Naive B cell (primary cell): ENCODE data around the gene SND1. TPM values are rescaled to one million over a fixed set of nuclear protein-coding genes. Genes with fewer than 3 reads are reported as not detected.
A peak's percentile ranks its signal among the peaks of the same experiment; 100 is the strongest.

Experiments
- ATAC-seq, 2 donors: fragments of 150-1000 bp; cut with Tn5 transposase; 2 replicates each; pipeline ENCODE4 v1.10.0; 2021; ENCODE audit warnings: low read depth in 2 of 2, mild to moderate bottlenecking in 2 of 2, moderate library complexity in 2 of 2
- DNase-seq: peaks from one replicate; pipeline ENCODE4 v3.0.0; 2022
- H3K27ac Mint-ChIP-seq, 6 donors: one replicate each; pipeline ENCODE4 v1.8.0; 2020 to 2022; ENCODE audit warnings: mild to moderate bottlenecking in 6 of 6, mixed read lengths in 6 of 6, moderate library complexity in 5 of 6, inconsistent platforms in 2 of 6
- H3K27me3 Mint-ChIP-seq, 3 donors: one replicate each; pipeline ENCODE4 v1.8.0; 2021 to 2022; ENCODE audit warnings: mixed read lengths in 3 of 3, mild to moderate bottlenecking in 1 of 3
- H3K36me3 Mint-ChIP-seq, 2 donors: one replicate each; pipeline ENCODE4 v1.8.0; 2020 to 2022; ENCODE audit warnings: mixed read lengths in 2 of 2, inconsistent platforms in 1 of 2, mild to moderate bottlenecking in 1 of 2
- H3K4me1 Mint-ChIP-seq, 3 donors: one replicate each; pipeline ENCODE4 v1.8.0; 2020 to 2022; ENCODE audit warnings: mixed read lengths in 3 of 3, inconsistent platforms in 1 of 3, mild to moderate bottlenecking in 1 of 3, moderate library complexity in 1 of 3
- H3K4me3 Mint-ChIP-seq, 8 donors: one replicate each; pipeline ENCODE4 v1.8.0; 2020 to 2022; ENCODE audit warnings: mild to moderate bottlenecking in 8 of 8, mixed read lengths in 8 of 8, moderate library complexity in 8 of 8, inconsistent platforms in 2 of 8
- H3K9me3 Mint-ChIP-seq, 7 donors: one replicate each; pipeline ENCODE4 v1.8.0; 2020 to 2022; ENCODE audit warnings: mixed read lengths in 7 of 7, mild to moderate bottlenecking in 5 of 7, inconsistent platforms in 2 of 7, moderate library complexity in 1 of 7
- polyA plus RNA-seq, 6 donors: library from polyadenylated mRNA; unstranded; fragments of 300-500 nt; fragmentation: Illumina TruSeq; gene quantifications; one replicate each; pipeline ENCODE4 v1.2.3, GENCODE V29; 2021; ENCODE audit warnings: low read depth in 6 of 6

SND1 gene
- polyA plus RNA-seq, 6 donors from 2014 or later, result 50.6 to 83.1 (median 74.2) TPM

DNA sequence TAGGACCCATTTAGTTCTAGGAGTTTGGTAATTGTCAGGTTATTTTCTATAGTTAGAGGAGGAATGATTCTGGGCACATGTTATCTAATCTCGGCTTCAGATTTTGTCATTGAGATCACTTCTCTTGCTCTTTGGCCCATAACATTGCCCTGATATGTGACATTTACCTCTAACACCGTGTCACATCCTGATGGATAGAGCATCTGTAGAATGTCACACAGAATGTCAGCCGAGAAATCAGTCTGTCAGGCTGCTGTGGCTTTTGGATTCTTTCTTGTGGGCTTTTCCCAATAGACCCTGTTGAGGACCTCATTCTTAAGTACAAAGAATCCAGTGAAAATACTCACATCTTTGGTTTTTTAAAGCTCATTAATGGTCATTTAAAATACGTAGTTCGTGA, 236.8 kb downstream of the SND1 start:
- no peak for ATAC-seq
- H3K27me3 Mint-ChIP-seq, result no peaks in the 10 kb centered on the region
- H3K4me1 Mint-ChIP-seq, result peaks cover 9 to 19% (median 11%) of the 10 kb centered on the region in 3 donors
- no peak overlapping the region for H3K4me3 Mint-ChIP-seq
- no peak overlapping the region for H3K27ac Mint-ChIP-seq
- DNase-seq, result no peak
- peaks cover 0 to 3% (median 0%) of the 10 kb centered on the region in 7 donors for H3K9me3 Mint-ChIP-seq
- H3K36me3 Mint-ChIP-seq, result peaks cover 27 to 55% of the 10 kb centered on the region in 2 donors

DNA sequence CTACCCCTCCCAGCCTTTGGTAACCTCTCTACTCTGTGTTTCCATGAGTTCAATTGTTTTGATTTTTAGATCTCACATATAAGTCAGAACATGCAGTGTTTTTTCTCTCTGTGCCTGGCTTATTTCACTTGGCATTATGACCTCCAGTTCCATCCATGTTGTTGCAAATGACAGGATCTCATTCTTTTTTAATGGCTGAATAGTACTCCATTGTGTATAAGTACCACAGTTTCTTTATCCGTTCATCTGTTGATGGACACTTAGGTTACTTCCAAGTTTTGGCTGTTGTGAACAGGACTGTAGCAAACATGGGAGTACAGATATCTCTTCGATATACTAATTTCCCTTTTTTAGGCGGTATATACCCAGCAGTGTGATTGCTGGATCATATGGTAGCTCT, 237.7 kb downstream of the SND1 start:
- peaks cover 0 to 3% (median 0%) of the 10 kb centered on the region in 7 donors for H3K9me3 Mint-ChIP-seq
- peaks cover 9 to 16% (median 11%) of the 10 kb centered on the region in 3 donors for H3K4me1 Mint-ChIP-seq
- no peak overlapping the region for H3K4me3 Mint-ChIP-seq
- no peaks in the 10 kb centered on the region for H3K27me3 Mint-ChIP-seq
- DNase-seq (no peak), ATAC-seq (no peak)
- peak overlapping the region in 1 of 6 donors; percentile 84 for H3K27ac Mint-ChIP-seq
- peaks cover 27 to 52% of the 10 kb centered on the region in 2 donors for H3K36me3 Mint-ChIP-seq

DNA sequence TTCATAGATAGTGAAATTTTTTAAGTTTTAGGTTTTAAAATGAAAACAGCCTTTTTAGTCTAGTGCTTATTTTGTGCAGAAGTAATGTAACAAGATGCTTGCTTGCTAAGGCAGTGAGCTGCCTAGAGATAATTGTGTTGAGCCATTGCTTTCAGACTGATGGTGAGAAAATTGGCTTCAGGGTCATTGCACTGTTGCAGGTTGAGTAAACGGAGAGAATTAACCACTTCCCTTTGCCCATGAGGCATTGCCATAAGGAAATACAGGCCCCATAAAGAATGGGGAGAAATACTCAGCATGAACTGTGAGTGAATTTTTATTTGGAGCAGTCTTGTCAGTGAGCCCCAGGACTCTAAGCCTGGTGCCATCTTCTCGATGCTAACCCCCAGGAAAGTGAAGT, 238.7 kb downstream of the SND1 start:
- Mint-ChIP-seq H3K36me3 (peaks cover 27 to 49% of the 10 kb centered on the region in 2 donors), H3K27ac (peak overlapping the region in 1 of 6 donors; percentile 38), H3K4me3 (no peak overlapping the region), H3K27me3 (no peaks in the 10 kb centered on the region), H3K9me3 (peaks cover 0 to 3% (median 0%) of the 10 kb centered on the region in 7 donors), H3K4me1 (peaks cover 7 to 15% (median 9%) of the 10 kb centered on the region in 3 donors)
- DNase-seq (no peak), ATAC-seq (no peak)

DNA sequence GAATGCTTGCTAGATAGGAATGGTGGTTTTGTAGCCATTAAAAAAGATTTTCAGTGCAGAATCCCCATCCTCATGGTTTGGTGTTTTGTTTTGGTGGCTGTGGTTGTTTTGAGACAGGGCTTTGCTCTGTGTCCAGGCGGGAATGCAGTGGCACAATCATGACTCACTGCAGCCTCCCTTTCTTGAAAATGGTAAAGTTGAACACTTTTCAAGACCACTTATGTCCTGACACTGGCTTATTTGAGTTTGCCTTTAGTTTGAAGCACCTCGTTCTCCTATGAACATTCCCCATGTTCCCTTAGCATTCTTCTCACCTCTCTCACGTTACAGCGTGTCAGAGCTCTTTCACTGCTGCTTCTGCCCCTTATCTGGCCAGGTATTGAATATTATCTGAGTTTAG, 239.2 kb downstream of the SND1 start:
- Mint-ChIP-seq H3K27me3 (no peaks in the 10 kb centered on the region), H3K36me3 (peaks cover 27 to 49% of the 10 kb centered on the region in 2 donors), H3K27ac (no peak overlapping the region), H3K4me3 (peak overlapping the region in 1 of 8 donors; percentile 31), H3K4me1 (peaks cover 7 to 15% (median 9%) of the 10 kb centered on the region in 3 donors), H3K9me3 (peaks cover 0 to 3% (median 0%) of the 10 kb centered on the region in 7 donors)
- DNase-seq (no peak), ATAC-seq (no peak)

DNA sequence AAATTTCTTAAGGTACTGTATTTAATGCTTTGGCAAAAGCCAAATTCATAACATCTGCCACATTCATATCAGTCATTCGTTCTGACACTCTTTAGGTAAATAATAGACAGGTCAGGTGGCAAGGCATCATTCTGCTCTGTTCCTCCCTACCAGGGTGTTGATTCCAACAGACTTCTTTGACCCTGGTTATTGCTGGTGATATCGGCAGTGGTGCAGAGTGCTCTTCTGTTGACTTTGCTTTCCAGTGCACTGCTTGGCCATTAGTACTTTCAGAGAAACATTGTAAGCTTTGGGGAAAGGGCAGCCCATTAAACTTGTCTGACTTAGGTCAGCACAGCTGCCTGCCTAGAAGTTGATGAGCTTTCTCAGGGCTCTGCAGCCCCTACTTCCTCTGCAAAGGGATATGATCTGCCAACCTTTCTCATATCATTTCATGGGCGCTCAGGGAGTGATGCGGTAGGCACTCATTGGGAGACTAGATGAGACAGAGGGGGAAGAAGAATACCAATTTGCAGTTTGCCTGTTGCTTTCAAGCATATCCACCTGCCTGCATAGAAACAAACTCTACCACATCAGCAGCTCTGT, 240.0 kb downstream of the SND1 start:
- Mint-ChIP-seq H3K9me3 (peaks cover 0 to 3% (median 0%) of the 10 kb centered on the region in 7 donors), H3K4me1 (peaks cover 7 to 15% (median 9%) of the 10 kb centered on the region in 3 donors), H3K27me3 (no peaks in the 10 kb centered on the region), H3K27ac (peak overlapping the region in 2 of 6 donors; percentile 65 to 74), H3K4me3 (no peak overlapping the region), H3K36me3 (peaks cover 27 to 47% of the 10 kb centered on the region in 2 donors)
- no peak for ATAC-seq
- DNase-seq, result no peak

DNA sequence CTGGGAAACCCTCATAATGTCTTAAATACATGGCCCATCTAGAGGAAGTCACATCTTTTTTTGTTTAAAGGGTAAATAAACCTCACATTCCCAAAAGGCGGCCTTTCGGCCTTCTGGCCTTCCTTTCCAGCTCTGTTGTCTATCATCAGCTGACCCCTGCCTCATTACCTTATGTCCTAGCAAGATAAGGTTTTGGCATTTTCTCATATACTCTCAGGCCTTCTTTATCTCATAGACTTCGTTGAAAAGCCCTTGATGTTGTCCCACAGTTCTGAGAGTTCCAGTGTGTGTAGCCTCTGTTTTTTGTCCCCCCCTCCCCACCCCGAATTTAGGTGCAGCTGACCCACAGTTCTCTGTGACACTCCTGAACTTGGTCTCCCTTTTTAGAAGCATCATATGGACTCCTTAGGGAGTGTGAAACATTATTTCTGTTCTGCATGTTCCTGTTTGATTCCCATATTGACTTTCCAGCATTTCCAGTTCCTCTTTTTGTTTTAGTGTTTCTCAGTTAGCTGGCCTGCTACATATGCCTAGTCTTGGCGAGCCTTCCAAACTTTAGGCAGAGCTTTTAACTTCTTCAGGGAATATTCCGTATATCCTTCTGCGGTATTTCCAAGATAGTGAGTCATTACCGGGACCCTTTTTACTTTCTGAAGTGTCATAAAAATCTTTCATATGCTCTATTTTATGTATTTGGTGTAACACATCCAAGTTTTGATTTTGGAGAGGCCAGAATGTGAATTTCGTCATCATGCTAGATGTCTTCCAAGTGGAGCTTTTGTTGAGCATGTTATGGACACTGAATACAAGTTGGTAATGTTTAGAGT, 240.7 kb downstream of the SND1 start:
- H3K4me1 Mint-ChIP-seq, result peaks cover 7 to 11% (median 9%) of the 10 kb centered on the region in 3 donors
- no peaks in the 10 kb centered on the region for H3K27me3 Mint-ChIP-seq
- no peak overlapping the region for H3K4me3 Mint-ChIP-seq
- ATAC-seq (no peak), DNase-seq (no peak)
- H3K9me3 Mint-ChIP-seq, result peaks cover 0 to 3% (median 0%) of the 10 kb centered on the region in 7 donors
- peak overlapping the region in 1 of 6 donors; percentile 65 for H3K27ac Mint-ChIP-seq
- peaks cover 20 to 40% of the 10 kb centered on the region in 2 donors for H3K36me3 Mint-ChIP-seq

DNA sequence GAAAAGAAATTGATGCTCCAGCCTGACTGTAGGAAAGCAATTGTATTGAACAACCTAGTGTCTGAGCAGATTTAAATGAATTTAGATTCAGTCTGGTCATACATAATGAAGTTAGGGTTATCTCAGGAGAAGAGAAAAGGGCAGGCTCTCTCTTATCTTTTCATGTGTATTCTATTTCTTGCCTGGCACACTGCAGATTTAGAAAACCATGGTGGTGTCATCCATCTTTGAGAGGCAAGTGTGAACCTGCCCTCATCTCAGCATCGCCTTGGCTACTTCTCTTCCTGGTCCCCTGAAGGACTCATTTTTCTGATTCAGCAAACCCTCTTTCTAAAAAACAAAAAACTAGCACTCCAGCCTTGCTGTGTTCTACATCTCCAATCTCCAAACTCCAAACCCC, 241.6 kb downstream of the SND1 start:
- DNase-seq (no peak), ATAC-seq (no peak)
- peaks cover 0 to 3% (median 0%) of the 10 kb centered on the region in 7 donors for H3K9me3 Mint-ChIP-seq
- no peaks in the 10 kb centered on the region for H3K27me3 Mint-ChIP-seq
- peaks cover 7 to 9% (median 9%) of the 10 kb centered on the region in 3 donors for H3K4me1 Mint-ChIP-seq
- H3K4me3 Mint-ChIP-seq, result no peak overlapping the region
- H3K27ac Mint-ChIP-seq, result no peak overlapping the region
- peaks cover 12 to 31% of the 10 kb centered on the region in 2 donors for H3K36me3 Mint-ChIP-seq

DNA sequence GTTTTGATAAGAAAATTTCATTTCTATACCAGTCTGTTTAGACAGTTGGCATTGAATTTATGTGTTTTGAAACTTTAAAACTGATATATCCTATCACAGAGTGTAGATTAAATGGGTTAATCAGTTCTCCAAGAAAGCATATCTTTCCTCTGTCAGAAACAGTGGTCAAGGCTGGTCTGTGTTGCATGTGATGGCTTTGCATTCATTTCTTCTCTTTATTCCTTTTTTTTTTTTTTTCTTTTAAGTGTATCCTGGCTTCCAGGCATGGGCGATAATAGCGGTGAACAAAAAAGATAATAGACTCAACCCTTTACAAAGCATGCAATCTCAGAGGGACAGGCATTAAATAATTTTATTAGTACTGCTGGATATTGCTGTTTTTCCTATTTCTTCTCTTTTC, 242.6 kb downstream of the SND1 start:
- Mint-ChIP-seq H3K4me3 (no peak overlapping the region), H3K4me1 (peaks cover 11 to 13% (median 11%) of the 10 kb centered on the region in 3 donors), H3K36me3 (peaks cover 7 to 24% of the 10 kb centered on the region in 2 donors), H3K27ac (no peak overlapping the region), H3K27me3 (no peaks in the 10 kb centered on the region), H3K9me3 (peaks cover 0 to 1% (median 0%) of the 10 kb centered on the region in 7 donors)
- DNase-seq (no peak), ATAC-seq (no peak)

DNA sequence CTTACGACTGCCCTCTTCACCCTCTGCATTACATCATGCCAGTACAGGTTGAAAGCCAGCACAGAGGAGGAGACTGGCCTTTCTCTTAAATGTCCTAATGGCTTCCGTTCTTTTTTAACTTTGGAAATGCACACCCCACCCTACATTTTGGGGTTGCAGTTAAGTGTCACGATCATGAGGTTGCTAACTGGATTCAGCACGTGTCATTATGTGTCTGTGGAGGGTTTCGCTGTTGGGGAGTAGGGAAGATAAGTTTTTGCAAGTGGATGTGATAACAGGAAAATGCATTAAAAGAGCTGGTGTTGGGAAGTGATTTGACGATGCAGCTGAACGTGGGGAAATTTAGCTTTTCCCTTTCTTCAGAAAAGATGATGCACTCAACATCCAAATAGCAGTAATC, 243.4 kb downstream of the SND1 start:
- ATAC-seq (no peak), DNase-seq (no peak)
- Mint-ChIP-seq H3K27me3 (no peaks in the 10 kb centered on the region), H3K4me1 (peaks cover 9 to 16% (median 16%) of the 10 kb centered on the region in 3 donors), H3K9me3 (no peaks in the 10 kb centered on the region), H3K27ac (no peak overlapping the region), H3K4me3 (no peak overlapping the region), H3K36me3 (peaks cover 0 to 17% of the 10 kb centered on the region in 2 donors)

DNA sequence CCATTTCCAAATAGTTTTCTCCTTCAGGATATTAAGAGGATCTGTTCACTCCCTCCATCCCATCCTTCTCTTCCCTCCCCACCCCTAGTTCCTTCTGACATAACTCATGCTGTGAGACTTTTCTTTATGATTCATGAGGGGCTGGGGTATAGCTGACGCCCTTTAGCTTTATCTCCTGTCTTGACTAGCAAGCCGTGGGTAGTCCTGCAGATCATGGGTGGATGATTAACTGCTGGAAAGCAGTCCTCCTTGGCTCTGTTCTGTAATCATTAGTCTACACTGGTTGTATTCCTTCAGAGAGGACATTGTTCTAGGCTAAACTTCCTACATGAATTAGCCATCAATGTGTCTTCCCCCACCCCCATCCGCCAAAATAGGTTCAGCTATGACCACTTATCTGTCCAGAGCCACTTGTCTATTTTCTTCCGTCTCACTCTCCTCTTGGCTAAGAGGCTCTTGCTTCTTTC, 243.9 kb downstream of the SND1 start:
- Mint-ChIP-seq H3K27ac (no peak overlapping the region), H3K27me3 (no peaks in the 10 kb centered on the region), H3K4me1 (peaks cover 13 to 21% (median 20%) of the 10 kb centered on the region in 3 donors), H3K9me3 (no peaks in the 10 kb centered on the region), H3K4me3 (no peak overlapping the region), H3K36me3 (peaks cover 0 to 16% of the 10 kb centered on the region in 2 donors)
- ATAC-seq (no peak), DNase-seq (no peak)

DNA sequence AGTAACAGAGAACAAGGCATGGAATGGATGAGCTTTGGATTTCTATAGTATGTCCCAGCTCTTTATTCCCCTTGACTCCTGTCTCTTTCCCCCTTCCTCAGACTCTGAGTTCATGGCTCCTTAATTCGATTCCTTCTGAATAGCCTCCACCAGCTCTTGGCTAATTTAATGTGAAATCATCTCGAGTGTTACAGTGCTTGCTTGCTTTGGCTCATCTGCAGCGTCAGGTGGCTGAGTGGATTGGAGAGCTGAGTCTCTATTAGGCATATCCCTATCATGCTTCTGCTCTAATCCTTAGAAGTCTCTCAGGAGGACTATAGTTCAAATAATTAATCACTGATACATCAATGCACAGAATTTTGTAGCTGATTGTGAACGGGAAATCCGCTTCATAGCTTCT, 244.7 kb downstream of the SND1 start:
- H3K4me1 Mint-ChIP-seq, result peaks cover 21 to 29% (median 27%) of the 10 kb centered on the region in 3 donors
- ATAC-seq (no peak), DNase-seq (no peak)
- H3K4me3 Mint-ChIP-seq, result no peak overlapping the region
- H3K36me3 Mint-ChIP-seq, result peaks cover 0 to 10% of the 10 kb centered on the region in 2 donors
- no peaks in the 10 kb centered on the region for H3K27me3 Mint-ChIP-seq
- H3K9me3 Mint-ChIP-seq, result no peaks in the 10 kb centered on the region
- no peak overlapping the region for H3K27ac Mint-ChIP-seq

DNA sequence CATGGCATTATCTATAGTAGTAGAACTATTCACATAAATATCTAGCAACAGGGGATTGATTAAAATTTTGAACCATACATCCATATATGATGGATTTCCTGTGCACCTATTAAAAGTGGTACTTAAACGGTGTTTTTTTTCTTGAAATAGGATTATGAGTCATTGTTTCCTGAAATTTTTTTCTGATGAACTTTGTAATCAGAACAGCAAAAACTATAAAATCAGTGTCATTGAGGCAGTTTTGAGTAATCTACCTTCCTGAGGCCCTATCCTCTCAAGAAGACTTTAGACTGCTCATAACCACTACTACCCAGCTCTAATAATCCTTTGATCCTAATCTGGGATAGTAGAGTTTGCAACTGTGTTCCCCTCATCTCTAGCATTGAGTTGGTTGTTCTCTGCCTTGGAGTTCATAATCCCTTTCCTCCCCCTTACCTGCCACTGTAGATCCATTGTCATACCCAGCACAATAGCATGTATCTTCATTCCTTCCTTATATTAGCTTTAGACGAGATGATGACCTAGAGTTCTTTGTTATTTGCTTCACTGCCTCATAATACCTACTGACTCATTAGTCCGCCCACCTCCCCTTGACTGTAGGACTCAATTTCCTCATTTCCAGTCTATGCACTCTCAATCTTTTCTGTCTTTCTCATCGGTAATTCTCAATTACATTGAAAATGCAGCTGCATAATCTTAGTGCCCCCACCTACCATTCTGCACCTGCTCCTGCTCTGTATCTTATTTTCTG, 245.9 kb downstream of the SND1 start:
- H3K27ac Mint-ChIP-seq, result no peak overlapping the region
- ATAC-seq (peak; percentile 42 to 52), DNase-seq (no peak)
- peaks cover 0 to 6% of the 10 kb centered on the region in 2 donors for H3K36me3 Mint-ChIP-seq
- no peak overlapping the region for H3K4me3 Mint-ChIP-seq
- peaks cover 29 to 31% (median 30%) of the 10 kb centered on the region in 3 donors for H3K4me1 Mint-ChIP-seq
- H3K9me3 Mint-ChIP-seq, result no peaks in the 10 kb centered on the region
- no peaks in the 10 kb centered on the region for H3K27me3 Mint-ChIP-seq

DNA sequence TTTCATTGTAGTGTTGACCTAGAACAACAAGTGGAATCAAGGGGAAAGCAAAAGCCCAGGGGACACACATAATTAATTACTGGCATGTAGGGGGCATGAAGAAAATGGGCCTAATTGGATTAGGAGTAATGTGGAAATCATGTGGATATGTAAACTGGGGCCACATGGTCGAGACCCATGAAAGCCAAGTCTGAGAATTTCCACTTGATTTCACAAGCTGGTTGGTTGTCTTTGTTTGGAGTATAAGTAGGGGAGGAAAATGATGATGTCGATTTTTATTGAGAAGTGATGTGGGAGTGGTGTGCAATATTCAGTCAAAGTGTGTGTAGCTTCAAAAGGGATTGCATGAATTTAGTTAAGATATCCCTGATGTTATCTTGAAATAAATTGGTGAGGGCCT, 247.4 kb downstream of the SND1 start:
- no peaks in the 10 kb centered on the region for H3K27me3 Mint-ChIP-seq
- no peak overlapping the region for H3K4me3 Mint-ChIP-seq
- peak overlapping the region in 2 of 6 donors; percentile 0 for H3K27ac Mint-ChIP-seq
- peaks cover 0 to 2% of the 10 kb centered on the region in 2 donors for H3K36me3 Mint-ChIP-seq
- no peaks in the 10 kb centered on the region for H3K9me3 Mint-ChIP-seq
- no peak for DNase-seq
- H3K4me1 Mint-ChIP-seq, result peaks cover 28 to 38% (median 30%) of the 10 kb centered on the region in 3 donors
- ATAC-seq, result no peak
